SK-N-SH (cell line): ENCODE data around the gene SSTR4. TPM values are rescaled to one million over a fixed set of nuclear protein-coding genes. Genes with fewer than 3 reads are reported as not detected.
"Not testable (repeated sequence)": the region's sequence is repeated elsewhere in the genome, so short reads cannot be mapped to it uniquely, and the experiment has no call there.

Source experiments
- CTCF ChIA-PET: fragments of 300-600, 350-600 bp; formaldehyde crosslinking; extraction: SDS; loops from one replicate; lab custom pipeline; 2021; lab: Yijun Ruan, JAX
- POLR2A ChIA-PET: fragments of 350-600 bp; sonication (Branson Sonifier 250); formaldehyde crosslinking; extraction: SDS; loops from one replicate; lab custom pipeline; 2020; ENCODE audit warnings: antibody characterized with exemption, inconsistent platforms; lab: Yijun Ruan, JAX
- DNase-seq: peaks from one replicate; pipeline ENCODE4 v3.0.0; 2012
- H2AFZ ChIP-seq: fragments of 200-600 bp; sonication (generic); 2 replicates; pipeline ENCODE4 v1.8.1; 2016; ENCODE audit warnings: antibody characterized with exemption, mild to moderate bottlenecking, low read depth
- H3F3A ChIP-seq: fragments of 200-600 bp; sonication (generic); replicated peaks from 2 replicates; pipeline ENCODE3; 2016; ENCODE audit warnings: antibody characterized with exemption, mild to moderate bottlenecking; ENCODE audit not compliant: insufficient read depth
- H3K27ac ChIP-seq, 2 experiments: fragments of 200-500 bp in 1 of 2; fragments of 200-600 bp in 1 of 2; sonication (Bioruptor generic) in 1 of 2; sonication (generic), shearing (Covaris generic) in 1 of 2; 2 replicates each; pipeline versions ENCODE4 v1.5.1 to v1.6.1; 2014 to 2016; ENCODE audit warnings: low read depth in 2 of 2, inconsistent platforms in 1 of 2, low read length in 1 of 2, mild to moderate bottlenecking in 1 of 2, mixed read lengths in 1 of 2
- H3K27me3 ChIP-seq: fragments of 200-600 bp; sonication (generic), shearing (Covaris generic); 2 replicates; pipeline ENCODE4 v1.6.1; 2016; ENCODE audit warnings: mixed run types; ENCODE audit not compliant: insufficient read depth
- H3K36me3 ChIP-seq, 2 experiments: fragments of 200-500 bp in 1 of 2; fragments of 200-600 bp in 1 of 2; sonication (Bioruptor generic) in 1 of 2; sonication (generic) in 1 of 2; replicated peaks in 1 of 2; 2 replicates each; pipeline versions ENCODE3 to v1.5.1; 2014 to 2016; ENCODE audit warnings: low read length in 1 of 2, mild to moderate bottlenecking in 1 of 2; ENCODE audit not compliant: insufficient read depth in 2 of 2, control insufficient read depth in 1 of 2
- H3K4me1 ChIP-seq, 2 experiments: fragments of 200-500 bp in 1 of 2; fragments of 200-600 bp in 1 of 2; sonication (Bioruptor generic) in 1 of 2; sonication (generic), shearing (Covaris generic) in 1 of 2; 2 replicates each; pipeline versions ENCODE4 v1.5.1 to v1.6.1; 2014 to 2016; ENCODE audit warnings: low read depth in 1 of 2, low read length in 1 of 2, mixed run types in 1 of 2; ENCODE audit not compliant: insufficient read depth in 2 of 2, control insufficient read depth in 1 of 2
- H3K4me2 ChIP-seq: fragments of 200-600 bp; sonication (generic), shearing (Covaris generic); 2 replicates; pipeline ENCODE4 v1.6.1; 2017; ENCODE audit warnings: mixed run types
- H3K4me3 ChIP-seq, 2 experiments: fragments of 200-500 bp in 1 of 2; fragments of 200-600 bp in 1 of 2; sonication (Bioruptor generic) in 1 of 2; sonication (generic), shearing (Covaris generic) in 1 of 2; 2 replicates each; pipeline versions ENCODE4 v1.5.1 to v1.8.1; 2014 to 2016; ENCODE audit warnings: low read depth in 2 of 2, inconsistent platforms in 1 of 2, low read length in 1 of 2, mild to moderate bottlenecking in 1 of 2, mixed read lengths in 1 of 2, moderate library complexity in 1 of 2
- H3K79me2 ChIP-seq: fragments of 200-600 bp; sonication (generic); 2 replicates; pipeline ENCODE4 v1.8.1; 2017; ENCODE audit warnings: mild to moderate bottlenecking; ENCODE audit not compliant: insufficient read depth
- H3K9ac ChIP-seq: fragments of 200-600 bp; sonication (generic); 2 replicates; pipeline ENCODE4 v1.6.1; 2017; ENCODE audit warnings: mixed run types
- H3K9me2 ChIP-seq: fragments of 200-600 bp; sonication (generic); 2 replicates; pipeline ENCODE4 v1.6.1; 2017; ENCODE audit warnings: mixed run types
- H3K9me3 ChIP-seq: fragments of 200-600 bp; sonication (generic); 2 replicates; pipeline ENCODE4 v1.6.1; 2017; ENCODE audit warnings: mixed run types, mild to moderate bottlenecking, moderate library complexity
- H4K20me1 ChIP-seq: fragments of 200-600 bp; sonication (generic); 2 replicates; pipeline ENCODE4 v1.6.1; 2017; ENCODE audit warnings: mild to moderate bottlenecking, mixed run types; ENCODE audit not compliant: insufficient read depth
- ELF1 ChIP-seq: IDR thresholded peaks from 2 replicates; pipeline ENCODE4 v1.4.0; 2012
- FOXJ3 ChIP-seq: sonication (generic); formaldehyde crosslinking; IDR thresholded peaks from 2 replicates; pipeline ENCODE4 v1.5.1; 2020; ENCODE audit warnings: mild to moderate bottlenecking, missing genetic modification reagents
- NFIC ChIP-seq: IDR thresholded peaks from 2 replicates; pipeline ENCODE4 v1.4.0; 2012; ENCODE audit warnings: borderline replicate concordance
- NRF1 ChIP-seq: IDR thresholded peaks from 2 replicates; pipeline ENCODE4 v1.6.1; 2012; ENCODE audit warnings: low read depth, mild to moderate bottlenecking, low read length
- PBX3 ChIP-seq: IDR thresholded peaks from 2 replicates; pipeline ENCODE4; 2012
- RCOR1 ChIP-seq: fragments of 150-350 bp; IDR thresholded peaks from 2 replicates; pipeline ENCODE4 v1.6.1; 2017; ENCODE audit warnings: antibody characterized with exemption, low read length
- RFX5 ChIP-seq: IDR thresholded peaks from 2 replicates; pipeline ENCODE4 v1.6.1; 2012; ENCODE audit warnings: mild to moderate bottlenecking, improper control_type of control experiment, low read length
- TAF1 ChIP-seq: IDR thresholded peaks from 2 replicates; pipeline ENCODE4 v1.6.1; 2012; ENCODE audit warnings: low read depth, mild to moderate bottlenecking, low read length, moderate library complexity, borderline replicate concordance
- USF1 ChIP-seq: IDR thresholded peaks from 2 replicates; pipeline ENCODE4 v1.4.0; 2012; ENCODE audit warnings: low read depth, borderline replicate concordance
- ZBTB33 ChIP-seq: IDR thresholded peaks from 2 replicates; pipeline ENCODE4 v1.4.0; 2012; ENCODE audit warnings: low read depth, borderline replicate concordance
- WGBS: methylation state at CpG from one replicate; pipeline ENCODE4 v1.1.6; 2017; ENCODE audit warnings: low lambda C conversion rate; 5-methylcytosine and 5-hydroxymethylcytosine counted together
- polyA plus RNA-seq, 3 experiments: library from polyadenylated mRNA; depleted of rRNA; stranded (reverse); fragments of >200 nt; gene quantifications; 2 replicates each; pipeline ENCODE4 v1.2.3, GENCODE V29; 2012

The SSTR4 gene
- polyA plus RNA-seq, 1 of the 3 experiments (the other 2 are of a cell fraction) = not detected

- TF ChIP-seq ELF1 = no peak
These were observed 11.4 kb upstream of the SSTR4 start (continued) for GRCh38 chr20:23023621-23024177.

- Histone ChIP-seq H3K9me2 (no peaks in the 10 kb centered on the region), H3K9me3 (no peaks in the 10 kb centered on the region), H3K4me1 (no peaks in the 10 kb centered on the region), H4K20me1 (no peaks in the 10 kb centered on the region), H3K27me3 (peaks cover 11% of the 10 kb centered on the region; the same call in 1 of the 2 replicates), H3K4me3 (no peak overlapping the region), H3K36me3 (no peaks in the 10 kb centered on the region), H3K27ac (no peak overlapping the region), H3K4me2 (no peak overlapping the region), H3K9ac (no peak overlapping the region), H3F3A (no peaks in the 10 kb centered on the region), H2AFZ (no peak overlapping the region), H3K79me2 (no peaks in the 10 kb centered on the region)
- ChIA-PET CTCF (no interaction called here), POLR2A (no interaction called here)
- no peak for DNase-seq
- TF ChIP-seq RCOR1 (no peak), NFIC (no peak), FOXJ3 (CRISPR knock-in tag) (no peak), NRF1 (no peak), RFX5 (no peak), USF1 (no peak), ZBTB33 (no peak), PBX3 (no peak), TAF1 (no peak)
- 28% methylated on average over 3 of the region's 3 CpGs for WGBS
These were observed 10.4 kb upstream of the SSTR4 start for GRCh38 chr20:23024701-23025100.

- 39% methylated on average over 14 of the region's 14 CpGs for WGBS
- H3K4me2 ChIP-seq, H3F3A ChIP-seq, H3K79me2 ChIP-seq, H4K20me1 ChIP-seq, DNase-seq, H3K9me3 ChIP-seq, H3K4me3 ChIP-seq, H2AFZ ChIP-seq, POLR2A ChIA-PET, H3K27ac ChIP-seq, H3K9me2 ChIP-seq, H3K36me3 ChIP-seq, H3K27me3 ChIP-seq, H3K9ac ChIP-seq, H3K4me1 ChIP-seq, CTCF ChIA-PET: not testable (repeated sequence)
These were observed 9.6 kb upstream of the SSTR4 start for GRCh38 chr20:23025503-23025902.
